GM12801 (cell line): ENCODE measurements around the gene DIP2C.

ENCODE experiments used
- CTCF ChIP-seq: IDR thresholded peaks from one replicate; pipeline ENCODE4 v1.5.1; 2011; ENCODE audit warnings: control low read depth; ENCODE audit not compliant: insufficient read length; ENCODE audit errors: extremely low read depth

The DIP2C gene

GRCh38 chr10:623014-623413 lies 66.5 kb downstream of the DIP2C start:
- TF ChIP-seq CTCF = no peak

- no peak for TF ChIP-seq CTCF
These were observed 67.3 kb downstream of the DIP2C start for GRCh38 chr10:621981-622740.

- TF ChIP-seq CTCF = no peak
These were observed 68.0 kb downstream of the DIP2C start for GRCh38 chr10:621513-621912.

- TF ChIP-seq CTCF = no peak
These were observed 68.5 kb downstream of the DIP2C start for GRCh38 chr10:620971-621370.

GRCh38 chr10:620417-620816 lies 69.1 kb downstream of the DIP2C start:
- TF ChIP-seq CTCF = no peak

- TF ChIP-seq CTCF = no peak
These were observed 69.8 kb downstream of the DIP2C start for GRCh38 chr10:619710-620109.

GRCh38 chr10:618229-618989 lies 71.1 kb downstream of the DIP2C start:
- TF ChIP-seq CTCF = no peak
